ENCODE data around the gene C2CD4A. TPM values are rescaled to one million over a fixed set of nuclear protein-coding genes. Genes with fewer than 3 reads are reported as not detected.
A peak's percentile ranks its signal among the peaks of the same experiment; 100 is the strongest.

The C2CD4A gene
- total RNA-seq, 2 donors from 2014 or later: 0.46 to 1.8 TPM

DNA sequence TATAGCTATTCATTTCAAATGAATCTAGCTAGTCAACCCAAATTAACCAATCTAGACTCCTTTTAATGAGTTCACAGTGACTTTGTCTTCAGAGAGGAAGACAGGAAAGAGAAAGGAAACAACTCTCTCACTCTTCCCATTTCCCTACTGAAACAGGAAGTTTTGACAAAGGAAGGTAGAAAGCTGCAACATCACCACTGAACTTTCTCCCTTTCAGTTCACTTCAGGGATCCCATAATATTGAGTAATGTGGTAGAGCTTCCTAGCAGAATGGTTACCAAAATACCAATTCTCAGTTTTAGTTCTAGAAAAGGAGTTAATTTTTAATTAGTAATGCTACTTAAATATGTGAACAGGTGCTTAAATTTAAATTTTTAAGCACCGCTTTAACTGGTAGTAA is 14.1 kb upstream of the C2CD4A start:
- H3K9me3 Mint-ChIP-seq: peaks cover 2% of the 10 kb centered on the region in 2 donors

GRCh38 chr15:62053439-62054085 is 13.2 kb upstream of the C2CD4A start:
- Mint-ChIP-seq H3K9me3 (peaks cover 2% of the 10 kb centered on the region in 2 donors), H3K4me3 (peak overlapping the region in 1 of 2 donors; percentile 21), H3K4me1 (ENCODE audit: low read depth) (peaks cover 54% of the 10 kb centered on the region), H3K27me3 (ENCODE audit: low read depth) (no peaks in the 10 kb centered on the region), H3K27ac (peak overlapping the region; percentile 25), H3K36me3 (ENCODE audit: insufficient read depth in 2 of 2) (peaks cover 4 to 9% of the 10 kb centered on the region in 2 donors)
- ATAC-seq (replicated peaks in 1 of 2) (no peak), DNase-seq (no peak)

More for the DNA sequence above, 14.1 kb upstream of the C2CD4A start:
- ATAC-seq (replicated peaks in 1 of 2) (no peak), DNase-seq (no peak)
- no peak overlapping the region for H3K4me3 Mint-ChIP-seq
- peaks cover 4 to 9% of the 10 kb centered on the region in 2 donors for H3K36me3 Mint-ChIP-seq (ENCODE audit: insufficient read depth in 2 of 2)
- H3K4me1 Mint-ChIP-seq (ENCODE audit: low read depth): peaks cover 48% of the 10 kb centered on the region
- H3K27ac Mint-ChIP-seq: no peak overlapping the region
- H3K27me3 Mint-ChIP-seq (ENCODE audit: low read depth): no peaks in the 10 kb centered on the region

DNA sequence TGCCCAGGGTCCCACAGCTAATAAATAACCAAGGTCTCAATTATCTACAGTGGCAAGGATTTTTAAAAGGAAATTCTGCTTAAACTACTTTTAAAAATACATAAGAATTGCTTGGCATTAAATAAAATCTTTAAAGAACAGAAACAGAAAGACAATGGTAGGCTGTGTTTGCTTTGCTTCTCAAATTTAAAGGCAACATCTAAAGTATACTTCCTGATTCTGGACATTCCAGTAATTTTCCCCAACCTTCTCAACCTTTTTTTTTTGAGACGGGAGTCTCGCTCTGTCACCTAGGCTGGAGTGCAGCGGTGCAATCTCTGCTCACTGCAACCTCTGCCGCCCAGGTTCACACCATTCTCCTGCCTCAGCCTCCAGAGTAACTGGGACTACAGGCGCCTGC is 11.8 kb upstream of the C2CD4A start:
- Mint-ChIP-seq H3K36me3 (ENCODE audit: insufficient read depth in 2 of 2) (peaks cover under 1 to 5% of the 10 kb centered on the region in 2 donors), H3K4me3 (no peak overlapping the region), H3K27ac (no peak overlapping the region), H3K4me1 (ENCODE audit: low read depth) (peaks cover 59% of the 10 kb centered on the region), H3K27me3 (ENCODE audit: low read depth) (no peaks in the 10 kb centered on the region), H3K9me3 (peaks cover 0 to under 1% of the 10 kb centered on the region in 2 donors)
- no peak for DNase-seq
- no peak for ATAC-seq (replicated peaks in 1 of 2)

GRCh38 chr15:62057341-62057980 is 9.3 kb upstream of the C2CD4A start:
- H3K4me3 Mint-ChIP-seq: peak overlapping the region in 1 of 2 donors; percentile 41

DNA sequence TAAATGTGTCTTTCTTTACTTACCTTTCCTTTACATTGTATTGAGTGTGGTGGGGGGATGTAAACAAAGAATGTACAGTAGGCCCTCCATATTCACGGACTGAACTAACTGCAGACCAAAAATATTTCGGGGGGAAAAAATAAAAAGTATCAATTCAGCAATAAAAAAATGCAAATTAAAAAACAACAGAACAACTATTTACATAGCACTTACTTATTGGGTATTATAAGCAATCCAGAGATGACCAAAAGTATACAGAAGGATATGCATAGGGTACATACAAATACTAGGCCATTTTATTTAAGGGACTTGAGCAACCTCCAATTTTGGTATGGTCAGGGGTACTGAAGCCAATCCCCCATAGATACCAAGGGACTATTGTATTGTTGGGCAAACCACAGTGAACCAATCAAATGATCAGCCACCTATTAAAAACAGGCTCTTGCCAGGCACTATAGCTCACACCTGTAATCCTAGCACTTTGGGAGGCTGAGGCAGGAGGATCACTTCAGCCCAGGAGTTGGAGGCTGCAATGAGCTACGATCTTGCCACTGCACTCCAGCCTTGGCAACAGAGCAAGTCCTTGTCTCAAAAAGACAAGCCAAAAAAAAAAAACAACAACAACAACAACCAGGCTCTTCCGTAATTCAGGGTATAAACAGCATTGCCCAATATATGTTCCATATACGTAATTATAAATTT is 8.3 kb upstream of the C2CD4A start:
- peaks cover 67% of the 10 kb centered on the region for H3K4me1 Mint-ChIP-seq (ENCODE audit: low read depth)
- ATAC-seq (replicated peaks in 1 of 2) (no peak), DNase-seq (no peak)
- H3K27me3 Mint-ChIP-seq (ENCODE audit: low read depth): no peaks in the 10 kb centered on the region
- peaks cover 0 to 3% of the 10 kb centered on the region in 2 donors for H3K36me3 Mint-ChIP-seq (ENCODE audit: insufficient read depth in 2 of 2)
- H3K4me3 Mint-ChIP-seq: peak overlapping the region; percentile 51 to 89
- no peaks in the 10 kb centered on the region for H3K9me3 Mint-ChIP-seq
- peak overlapping the region; percentile 46 for H3K27ac Mint-ChIP-seq

More at GRCh38 chr15:62057341-62057980, 9.3 kb upstream of the C2CD4A start:
- no peak for DNase-seq
- Mint-ChIP-seq H3K27ac (peak overlapping the region; percentile 54), H3K4me1 (ENCODE audit: low read depth) (peaks cover 72% of the 10 kb centered on the region), H3K36me3 (ENCODE audit: insufficient read depth in 2 of 2) (peaks cover 0 to 3% of the 10 kb centered on the region in 2 donors), H3K9me3 (no peaks in the 10 kb centered on the region), H3K27me3 (ENCODE audit: low read depth) (no peaks in the 10 kb centered on the region)
- no peak for ATAC-seq (replicated peaks in 1 of 2)

DNA sequence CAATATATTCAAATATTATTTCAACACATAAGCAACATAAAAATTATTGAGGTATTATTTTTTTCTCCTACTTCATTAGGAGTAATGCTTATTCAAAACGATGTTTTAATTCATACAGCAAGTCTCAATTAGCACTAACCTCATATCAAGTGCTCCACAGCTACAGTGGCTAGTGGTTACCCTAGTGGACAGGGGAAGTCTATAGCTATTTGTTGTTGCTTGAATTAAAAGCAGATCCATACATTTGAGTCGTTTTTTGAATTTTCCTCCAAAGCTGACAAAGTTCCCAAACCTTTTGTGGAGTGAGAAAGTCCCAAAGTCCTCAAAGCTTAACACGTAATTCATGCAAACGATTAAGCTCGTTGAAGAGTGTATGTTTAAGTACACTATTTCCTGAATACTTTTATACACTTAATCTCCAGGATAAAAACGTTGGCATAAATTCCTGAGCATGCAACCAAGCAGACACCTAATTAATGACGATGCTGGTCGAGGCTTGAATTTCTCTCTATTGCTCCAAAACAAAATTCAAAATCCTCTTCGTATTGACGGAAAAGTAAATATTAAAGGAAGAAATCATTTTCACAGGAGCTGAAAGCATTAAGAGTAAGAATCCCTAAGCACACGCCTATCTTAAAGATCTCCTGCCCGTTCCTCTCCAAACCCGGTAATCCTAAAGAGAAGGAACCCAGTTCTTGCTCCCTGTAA is 7.5 kb upstream of the C2CD4A start:
- Mint-ChIP-seq H3K27me3 (ENCODE audit: low read depth) (no peaks in the 10 kb centered on the region), H3K4me3 (peak overlapping the region; percentile 89 to 96), H3K4me1 (ENCODE audit: low read depth) (peaks cover 67% of the 10 kb centered on the region), H3K36me3 (ENCODE audit: insufficient read depth in 2 of 2) (peaks cover 0 to 3% of the 10 kb centered on the region in 2 donors), H3K27ac (peak overlapping the region; percentile 77), H3K9me3 (no peaks in the 10 kb centered on the region)
- no peak for ATAC-seq (replicated peaks in 1 of 2)
- no peak for DNase-seq

GRCh38 chr15:62059816-62060112 is 7.0 kb upstream of the C2CD4A start:
- peaks cover 62% of the 10 kb centered on the region for H3K4me1 Mint-ChIP-seq (ENCODE audit: low read depth)
- DNase-seq: peak; percentile 75 to 80
- peak overlapping the region; percentile 89 to 96 for H3K4me3 Mint-ChIP-seq
- H3K9me3 Mint-ChIP-seq: no peaks in the 10 kb centered on the region
- H3K27ac Mint-ChIP-seq: peak overlapping the region; percentile 77
- H3K36me3 Mint-ChIP-seq (ENCODE audit: insufficient read depth in 2 of 2): peaks cover 0 to 3% of the 10 kb centered on the region in 2 donors
- peak; percentile 78 for ATAC-seq (replicated peaks in 1 of 2)
- H3K27me3 Mint-ChIP-seq (ENCODE audit: low read depth): no peaks in the 10 kb centered on the region

- H3K27me3 Mint-ChIP-seq (ENCODE audit: low read depth): peaks cover 2% of the 10 kb centered on the region
- H3K27ac Mint-ChIP-seq: peak within 1 kb of the TSS; percentile 92
- DNase-seq (peak; percentile 93 to 94), ATAC-seq (replicated peaks in 1 of 2) (peak; percentile 92)
- peaks cover 59% of the 10 kb centered on the region for H3K4me1 Mint-ChIP-seq (ENCODE audit: low read depth)
- H3K9me3 Mint-ChIP-seq: no peaks in the 10 kb centered on the region
- H3K4me3 Mint-ChIP-seq: peak within 1 kb of the TSS; percentile 89 to 96
- peaks cover 0 to 3% of the 10 kb centered on the region in 2 donors for H3K36me3 Mint-ChIP-seq (ENCODE audit: insufficient read depth in 2 of 2)
Observed at GRCh38 chr15:62060113-62060895, 6.5 kb upstream of the C2CD4A start, which contains the start of gene VPS13C. TSS of gene VPS13C (minus strand) at chr15:62060447. CDS start at chr15:62060374, 73 bp downstream.

DNA sequence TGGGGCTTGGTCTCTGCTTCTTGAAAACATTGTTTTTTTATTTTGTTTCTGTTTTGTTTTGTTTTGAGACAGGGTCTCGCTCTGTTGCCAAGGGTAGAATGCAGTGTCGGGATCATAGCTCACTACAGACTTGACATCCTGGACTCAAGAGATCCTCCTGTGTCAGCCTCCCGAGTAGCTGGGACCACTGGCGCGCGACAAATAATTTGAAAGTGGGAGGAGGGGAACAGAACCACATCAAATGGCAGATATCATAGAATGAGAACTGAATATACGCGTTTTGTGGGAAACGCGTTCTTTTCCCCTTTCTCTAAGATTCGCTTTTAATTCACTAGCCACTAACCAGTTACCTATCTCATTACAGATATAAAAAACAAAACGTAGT is 5.9 kb upstream of the C2CD4A start:
- H3K27me3 Mint-ChIP-seq (ENCODE audit: low read depth): peaks cover 8% of the 10 kb centered on the region
- no peak for DNase-seq
- H3K4me1 Mint-ChIP-seq (ENCODE audit: low read depth): peaks cover 53% of the 10 kb centered on the region
- ATAC-seq (replicated peaks in 1 of 2): peak in 1 of 2 donors; percentile 18
- H3K4me3 Mint-ChIP-seq: peak overlapping the region; percentile 89 to 96
- peaks cover 0 to 3% of the 10 kb centered on the region in 2 donors for H3K36me3 Mint-ChIP-seq (ENCODE audit: insufficient read depth in 2 of 2)
- H3K27ac Mint-ChIP-seq: peak overlapping the region; percentile 92
- H3K9me3 Mint-ChIP-seq: no peaks in the 10 kb centered on the region

DNA sequence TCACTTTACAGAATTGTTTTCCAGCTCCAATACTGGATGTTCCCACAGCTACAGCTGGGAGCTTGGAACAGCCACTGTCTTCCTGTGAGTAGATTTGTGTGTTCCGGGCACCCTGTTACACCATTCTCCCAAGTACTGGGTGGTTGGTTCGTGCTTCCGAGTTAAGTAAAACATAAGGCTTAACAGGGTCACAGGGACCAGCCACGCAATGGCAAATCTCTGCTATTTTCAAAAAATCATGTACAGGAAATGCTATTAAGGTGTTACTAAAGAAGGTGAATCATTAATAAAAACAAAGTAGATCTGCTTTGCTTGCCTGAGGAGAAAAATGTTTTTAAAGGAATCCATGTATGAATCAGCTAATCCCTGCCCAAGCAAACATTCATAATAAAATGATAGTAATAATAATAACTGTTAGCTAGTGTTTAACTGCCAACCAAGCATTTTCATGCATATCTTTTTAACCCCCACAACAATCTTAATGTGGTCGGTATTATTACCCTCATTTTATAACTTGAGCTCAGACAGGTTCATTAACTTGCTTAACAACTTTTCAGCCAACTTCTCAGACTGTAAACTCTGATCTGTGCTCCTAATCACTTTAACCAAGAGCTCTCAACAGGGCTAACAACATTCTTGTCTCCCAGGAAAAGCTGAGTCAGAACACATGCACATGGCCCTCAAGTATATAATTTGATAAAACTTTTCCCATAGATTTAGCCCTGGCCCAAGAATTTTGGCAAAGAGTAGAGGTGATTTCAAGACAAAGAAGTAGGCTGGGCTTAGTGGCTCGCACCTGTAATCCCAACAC is 2.7 kb upstream of the C2CD4A start:
- no peak overlapping the region for H3K27ac Mint-ChIP-seq
- peaks cover 26% of the 10 kb centered on the region for H3K27me3 Mint-ChIP-seq (ENCODE audit: low read depth)
- peaks cover 46% of the 10 kb centered on the region for H3K4me1 Mint-ChIP-seq (ENCODE audit: low read depth)
- H3K4me3 Mint-ChIP-seq: peak overlapping the region in 1 of 2 donors; percentile 36
- H3K9me3 Mint-ChIP-seq: no peaks in the 10 kb centered on the region
- ATAC-seq (replicated peaks in 1 of 2) (no peak), DNase-seq (no peak)
- H3K36me3 Mint-ChIP-seq (ENCODE audit: insufficient read depth in 2 of 2): peaks cover 0 to 3% of the 10 kb centered on the region in 2 donors

- Mint-ChIP-seq H3K27ac (peak overlapping the region; percentile 55), H3K4me3 (peak overlapping the region; percentile 78 to 92), H3K4me1 (ENCODE audit: low read depth) (peaks cover 30% of the 10 kb centered on the region), H3K36me3 (ENCODE audit: insufficient read depth in 2 of 2) (peaks cover 0 to 3% of the 10 kb centered on the region in 2 donors), H3K9me3 (no peaks in the 10 kb centered on the region), H3K27me3 (ENCODE audit: low read depth) (peaks cover 26% of the 10 kb centered on the region)
- DNase-seq (peak; percentile 38 to 45), ATAC-seq (replicated peaks in 1 of 2) (peak; percentile 79 to 83)
Observed at GRCh38 chr15:62067448-62068044, 769 bp downstream of the C2CD4A start.
